UCSD-AML1 (cell line): ENCODE results near the gene TIMP3.
"Not testable (repeated sequence)": the region's sequence is repeated elsewhere in the genome, so short reads cannot be mapped to it uniquely, and the experiment has no call there.

Experiments used
- DNase-seq: peaks from one replicate; lab custom pipeline; 2025; ENCODE audit not compliant: unreplicated experiment; lab: John Stamatoyannopoulos, UW

The TIMP3 gene

GRCh38 chr22:32801537-32802236, at the start of gene TIMP3:
Gene TIMP3, plus strand, starts transcription at chr22:32801705. Its CDS starts 297 bp downstream, at chr22:32802002.
- peak; percentile 90 for DNase-seq

GRCh38 chr22:32752326-32752725, 49.2 kb upstream of the TIMP3 start:
- no peak for DNase-seq

GRCh38 chr22:32752816-32753520, 48.5 kb upstream of the TIMP3 start:
- DNase-seq: no peak

GRCh38 chr22:32753591-32753990, 47.9 kb upstream of the TIMP3 start:
- DNase-seq: no peak

- DNase-seq: no peak
Observed at GRCh38 chr22:32754413-32755041, 47.0 kb upstream of the TIMP3 start.

GRCh38 chr22:32757086-32757762, 44.3 kb upstream of the TIMP3 start:
- not testable (repeated sequence) for DNase-seq

- no peak for DNase-seq
Observed at GRCh38 chr22:32758866-32759385, 42.6 kb upstream of the TIMP3 start.

GRCh38 chr22:32760396-32760795, 41.1 kb upstream of the TIMP3 start:
- DNase-seq: no peak

GRCh38 chr22:32760815-32761214, 40.7 kb upstream of the TIMP3 start:
- DNase-seq: peak; percentile 44

- DNase-seq: peak; percentile 48
Observed at GRCh38 chr22:32761251-32761903, 40.1 kb upstream of the TIMP3 start.

GRCh38 chr22:32764330-32765131, 37.0 kb upstream of the TIMP3 start:
- peak; percentile 79 for DNase-seq

GRCh38 chr22:32765132-32765618, 36.3 kb upstream of the TIMP3 start:
- peak; percentile 81 for DNase-seq

GRCh38 chr22:32771756-32772155, 29.7 kb upstream of the TIMP3 start:
- DNase-seq: no peak

- no peak for DNase-seq
Observed at GRCh38 chr22:32775957-32776356, 25.5 kb upstream of the TIMP3 start.

GRCh38 chr22:32776397-32776796, 25.1 kb upstream of the TIMP3 start:
- DNase-seq: no peak

- peak; percentile 27 for DNase-seq
Observed at GRCh38 chr22:32776802-32777201, 24.7 kb upstream of the TIMP3 start.

GRCh38 chr22:32777987-32778386, 23.5 kb upstream of the TIMP3 start:
- DNase-seq: no peak

- DNase-seq: no peak
Observed at GRCh38 chr22:32780726-32781310, 20.7 kb upstream of the TIMP3 start.

GRCh38 chr22:32781695-32782094, 19.8 kb upstream of the TIMP3 start:
- DNase-seq: no peak
